ENCODE measurements around the gene GPR162. TPM values are rescaled to one million over a fixed set of nuclear protein-coding genes. Genes with fewer than 3 reads are reported as not detected.

GPR162 gene
- total and polyA plus RNA-seq, 2 of the 4 experiments (the other 2 are of a cell fraction) = 2.9 to 6.0 TPM

- no peak overlapping the region for H3K4me2 ChIP-seq (ENCODE audit: low read depth, low read length)
- H2AFZ ChIP-seq (replicated peaks; ENCODE audit: low read length, poor library complexity) = no peak overlapping the region
- no peak overlapping the region for H3K4ac ChIP-seq (ENCODE audit: low read depth, low read length)
- H3K23ac ChIP-seq (ENCODE audit: low read depth, low read length) = no peak overlapping the region
- ATAC-seq (ENCODE audit: low read depth) = no peak
- H2BK15ac ChIP-seq (ENCODE audit: low read depth, low read length) = no peak overlapping the region
- H3K27me3 ChIP-seq (ENCODE audit: control insufficient read depth, insufficient read depth, low read length) = 0 out of 2 replicates have a peak, but pooled peaks cover 2% of the 10 kb centered on the region
- H2BK120ac ChIP-seq (ENCODE audit: low read depth, low read length) = no peak overlapping the region
- H4K20me1 ChIP-seq (ENCODE audit: insufficient read depth, low read length) = no peaks in the 10 kb centered on the region
- no peak overlapping the region for H4K91ac ChIP-seq (ENCODE audit: insufficient read depth, low read depth, low read length)
- dilution Hi-C loops (cut with HindIII; ENCODE audit: low sequenced_read_pairs, unreplicated experiment) = no loop called here
- H3K4me3 ChIP-seq (ENCODE audit: insufficient read depth, low read depth, low read length) = no peak overlapping the region
- 86% methylated on average over 4 of the region's 8 CpGs; no CpG with 5 or more reads in 1 of the 2 experiments for WGBS, 2 experiments (ENCODE audit: extremely low coverage in 2 of 2, insufficient read length in 1 of 2)
- H3K9me3 ChIP-seq (ENCODE audit: control insufficient read depth, insufficient read depth, low read length) = no peaks in the 10 kb centered on the region
- H3K79me1 ChIP-seq (ENCODE audit: low read depth in 1 of 2, low read length in 2 of 2) = 0 out of 4 replicates have a peak, but pooled peaks cover 0 to 3% of the 10 kb centered on the region in 2 experiments
- H3K4me1 ChIP-seq (ENCODE audit: control insufficient read depth, insufficient read depth, low read length) = peaks cover 7% of the 10 kb centered on the region; the same call in 1 of the 2 replicates
- H2BK5ac ChIP-seq (ENCODE audit: low read depth, low read length, poor library complexity, severe bottlenecking) = no peak overlapping the region
- CTCF ChIA-PET = no interaction called here
- H3K18ac ChIP-seq (ENCODE audit: low read depth, low read length) = no peak overlapping the region
- no peak overlapping the region for H3K14ac ChIP-seq (replicated peaks; ENCODE audit: low read depth, low read length)
- POLR2A ChIA-PET (ENCODE audit: unreplicated experiment) = no interaction called here
- no peak overlapping the region for H3K27ac ChIP-seq (ENCODE audit: insufficient read depth, low read length)
- H2BK20ac ChIP-seq (ENCODE audit: low read depth, low read length) = no peak overlapping the region
- peaks cover 4% of the 10 kb centered on the region; the same call in 1 of the 2 replicates for H3K9me1 ChIP-seq (ENCODE audit: insufficient read depth, low read length)
- H2AK9ac ChIP-seq (replicated peaks; ENCODE audit: low read depth, low read length, poor library complexity) = no peak overlapping the region
- peaks cover 3% of the 10 kb centered on the region for H3K36me3 ChIP-seq (ENCODE audit: control insufficient read depth, insufficient read depth, low read length)
- no peak overlapping the region for H3K9ac ChIP-seq (ENCODE audit: low read depth, low read length)
- H4K8ac ChIP-seq (ENCODE audit: low read depth in 2 of 2, low read length in 2 of 2) = no peak overlapping the region
- no TSS peak for BruUV-seq (replicated peaks)
- intact Hi-C loops (cut with micrococcal nuclease) = no loop called here
- TF ChIP-seq FOS (IDR thresholded peaks at IDR 0.05; ENCODE audit: low read depth, low read length) (no peak), MAZ (IDR thresholded peaks at IDR 0.05; ENCODE audit: borderline replicate concordance, low read depth, low read length) (no peak), SMC3 (IDR thresholded peaks at IDR 0.05; ENCODE audit: low read depth, low read length) (no peak), CEBPB (IDR thresholded peaks at IDR 0.05; ENCODE audit: low read depth, low read length) (no peak), BHLHE40 (IDR thresholded peaks at IDR 0.05; ENCODE audit: low read depth, low read length) (no peak), MXI1 (IDR thresholded peaks at IDR 0.05; ENCODE audit: borderline replicate concordance, low read depth, low read length) (no peak), RCOR1 (IDR thresholded peaks at IDR 0.05; ENCODE audit: insufficient replicate concordance, low read length) (no peak)
- TF ChIP-seq, protein P1, sequence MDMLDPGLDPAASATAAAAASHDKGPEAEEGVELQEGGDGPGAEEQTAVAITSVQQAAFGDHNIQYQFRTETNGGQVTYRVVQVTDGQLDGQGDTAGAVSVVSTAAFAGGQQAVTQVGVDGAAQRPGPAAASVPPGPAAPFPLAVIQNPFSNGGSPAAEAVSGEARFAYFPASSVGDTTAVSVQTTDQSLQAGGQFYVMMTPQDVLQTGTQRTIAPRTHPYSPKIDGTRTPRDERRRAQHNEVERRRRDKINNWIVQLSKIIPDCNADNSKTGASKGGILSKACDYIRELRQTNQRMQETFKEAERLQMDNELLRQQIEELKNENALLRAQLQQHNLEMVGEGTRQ (IDR thresholded peaks at IDR 0.05; ENCODE audit: low read depth, low read length) = no peak
- H4K5ac ChIP-seq (ENCODE audit: low read depth, low read length) = no peak overlapping the region
- DNase-seq = no peak
- no peak overlapping the region for H3K56ac ChIP-seq (ENCODE audit: extremely low read depth, insufficient read depth, low read length)
- H2AK5ac ChIP-seq (ENCODE audit: low read depth, low read length) = no peak overlapping the region
- in situ Hi-C loops (cut with MboI; ENCODE audit: low sequenced_read_pairs) = no loop called here
Measured at GRCh38 chr12:6817098-6817497, 4.5 kb upstream of the GPR162 start.

Data from IMR-90 (cell line).